ENCODE measurements around the gene PLPP6.
"Not testable (repeated sequence)": the region's sequence is repeated elsewhere in the genome, so short reads cannot be mapped to it uniquely, and the experiment has no call there.

Gene PLPP6

DNA sequence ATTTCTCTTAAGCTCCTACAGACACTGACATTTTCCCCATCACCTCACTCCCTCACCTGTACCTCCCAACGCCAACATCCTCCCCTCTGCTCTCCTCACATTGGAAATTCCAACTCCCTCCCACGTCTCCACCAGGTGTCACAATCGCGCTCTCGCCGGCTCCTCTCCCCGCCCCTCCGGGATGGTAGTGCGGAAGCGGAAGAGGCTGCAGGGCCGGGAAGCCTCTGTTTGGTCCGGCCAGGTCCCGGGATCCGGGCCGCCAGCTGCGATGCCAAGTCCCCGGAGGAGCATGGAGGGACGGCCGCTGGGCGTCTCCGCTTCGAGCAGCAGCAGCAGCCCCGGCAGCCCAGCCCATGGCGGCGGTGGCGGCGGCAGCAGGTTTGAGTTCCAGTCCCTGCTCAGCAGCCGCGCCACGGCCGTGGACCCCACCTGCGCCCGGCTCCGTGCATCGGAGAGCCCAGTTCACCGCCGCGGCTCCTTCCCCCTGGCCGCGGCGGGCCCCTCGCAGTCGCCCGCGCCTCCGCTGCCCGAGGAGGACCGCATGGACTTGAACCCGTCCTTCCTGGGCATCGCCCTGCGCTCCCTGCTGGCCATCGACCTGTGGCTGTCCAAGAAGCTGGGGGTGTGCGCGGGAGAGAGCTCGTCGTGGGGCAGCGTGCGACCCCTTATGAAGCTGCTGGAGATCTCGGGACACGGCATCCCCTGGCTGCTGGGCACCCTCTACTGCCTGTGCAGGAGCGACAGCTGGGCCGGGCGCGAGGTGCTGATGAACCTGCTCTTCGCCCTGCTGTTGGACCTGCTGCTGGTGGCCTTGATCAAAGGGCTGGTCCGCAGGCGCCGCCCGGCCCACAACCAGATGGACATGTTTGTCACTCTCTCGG lies at the start of gene PLPP6:
PLPP6 (plus strand) TSS at position 187 of the 881 bp plus-strand sequence; CDS start at position 269, 82 bp downstream.
- DNase-seq, result peak; percentile 56 to 57

DNA sequence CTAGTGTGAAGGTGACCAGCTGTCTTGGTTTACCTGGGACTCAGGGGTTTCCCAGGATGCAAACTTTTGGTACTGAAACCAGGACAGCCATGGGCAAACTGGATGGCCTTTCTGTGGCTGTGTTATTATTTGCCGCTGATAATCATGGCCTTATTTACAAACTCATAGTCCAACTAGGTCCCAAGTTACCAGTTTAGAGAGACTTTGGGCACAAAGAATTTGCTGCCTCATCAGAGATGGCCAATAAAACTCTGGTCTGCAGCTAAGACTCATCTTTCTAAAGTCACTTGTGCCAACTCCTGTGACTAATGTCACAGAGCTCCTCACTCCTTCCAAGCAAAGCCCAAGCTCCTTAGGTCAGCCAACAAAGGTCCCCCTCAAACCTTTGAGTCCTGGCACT lies 47.5 kb upstream of the PLPP6 start:
- DNase-seq, result no peak

DNA sequence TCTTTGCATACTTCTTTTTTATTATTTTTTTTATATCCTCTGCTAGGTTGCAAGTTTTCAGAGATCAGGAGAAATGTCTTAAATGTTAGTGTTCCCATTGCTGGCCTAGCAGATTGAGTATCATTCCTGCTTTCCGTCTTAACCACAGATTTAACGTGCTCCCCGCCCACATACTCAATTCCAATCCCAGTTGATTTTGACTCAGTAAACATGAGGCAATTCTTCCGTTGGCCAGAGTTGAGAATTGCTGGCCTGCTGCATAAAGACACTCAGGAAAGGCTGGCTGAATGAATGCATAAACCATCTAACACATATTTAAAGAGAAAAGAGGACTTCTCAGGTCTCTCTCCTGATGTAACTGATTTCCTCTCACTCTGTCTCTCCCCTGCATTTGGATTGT lies 46.8 kb upstream of the PLPP6 start:
- DNase-seq, result no peak

DNA sequence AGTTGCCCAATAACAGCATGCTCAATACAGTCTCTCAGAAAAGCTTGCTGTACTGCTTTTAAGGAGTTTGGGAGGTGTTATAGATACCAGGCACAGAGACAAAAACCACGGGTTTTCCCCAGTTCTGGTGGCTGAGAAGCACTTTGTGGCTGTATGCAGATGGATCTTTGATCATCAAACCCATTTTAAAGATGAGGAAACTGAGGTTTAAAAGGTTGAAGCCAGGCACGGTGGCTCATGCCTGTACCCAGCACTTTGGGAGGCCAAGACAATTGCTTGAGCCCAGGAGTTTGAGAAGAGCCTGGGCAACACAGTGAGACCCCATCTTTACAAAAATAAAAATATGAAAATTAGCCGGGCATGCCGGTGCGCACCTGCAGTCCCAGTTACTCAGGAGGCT lies 46.3 kb upstream of the PLPP6 start:
- DNase-seq, result no peak

DNA sequence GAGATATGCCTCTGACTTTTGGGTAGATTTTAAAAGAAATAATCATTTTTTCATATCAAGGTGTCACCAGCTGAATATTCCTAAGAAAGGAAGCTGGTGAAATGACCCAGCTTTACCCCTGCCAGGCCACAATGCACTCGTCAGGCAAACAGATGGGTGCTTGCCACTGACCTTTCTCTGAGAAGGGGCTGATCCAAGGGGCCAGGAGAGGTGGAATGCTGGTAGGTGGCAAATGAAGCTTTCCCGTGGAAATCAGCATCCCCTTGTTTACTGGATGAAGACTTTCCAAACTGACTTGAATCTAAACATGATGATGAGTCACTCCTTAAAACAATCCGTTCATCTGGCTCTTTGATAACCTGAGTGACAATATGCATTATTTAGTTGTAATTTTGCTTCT lies 44.3 kb upstream of the PLPP6 start:
- DNase-seq, result no peak

DNA sequence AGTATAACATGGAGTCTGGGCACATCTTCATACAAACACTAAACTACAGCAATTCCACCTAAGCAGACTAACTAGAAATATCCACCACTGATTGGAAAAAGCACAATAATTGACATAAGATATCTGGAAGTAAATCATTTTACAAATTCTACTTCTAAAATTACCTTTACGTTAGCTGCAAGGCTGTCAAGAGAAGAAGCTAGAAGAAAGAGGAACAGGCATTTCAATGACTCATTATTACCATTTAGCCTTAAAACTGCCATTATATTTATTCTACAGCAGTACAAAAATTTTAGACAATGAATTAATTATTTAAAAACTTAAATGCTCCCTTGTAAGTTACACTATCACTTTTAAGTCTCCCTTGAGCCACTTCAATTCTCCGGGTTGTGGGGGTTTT lies 43.4 kb upstream of the PLPP6 start:
- peak in 1 of 2 experiments; percentile 8 for DNase-seq

DNA sequence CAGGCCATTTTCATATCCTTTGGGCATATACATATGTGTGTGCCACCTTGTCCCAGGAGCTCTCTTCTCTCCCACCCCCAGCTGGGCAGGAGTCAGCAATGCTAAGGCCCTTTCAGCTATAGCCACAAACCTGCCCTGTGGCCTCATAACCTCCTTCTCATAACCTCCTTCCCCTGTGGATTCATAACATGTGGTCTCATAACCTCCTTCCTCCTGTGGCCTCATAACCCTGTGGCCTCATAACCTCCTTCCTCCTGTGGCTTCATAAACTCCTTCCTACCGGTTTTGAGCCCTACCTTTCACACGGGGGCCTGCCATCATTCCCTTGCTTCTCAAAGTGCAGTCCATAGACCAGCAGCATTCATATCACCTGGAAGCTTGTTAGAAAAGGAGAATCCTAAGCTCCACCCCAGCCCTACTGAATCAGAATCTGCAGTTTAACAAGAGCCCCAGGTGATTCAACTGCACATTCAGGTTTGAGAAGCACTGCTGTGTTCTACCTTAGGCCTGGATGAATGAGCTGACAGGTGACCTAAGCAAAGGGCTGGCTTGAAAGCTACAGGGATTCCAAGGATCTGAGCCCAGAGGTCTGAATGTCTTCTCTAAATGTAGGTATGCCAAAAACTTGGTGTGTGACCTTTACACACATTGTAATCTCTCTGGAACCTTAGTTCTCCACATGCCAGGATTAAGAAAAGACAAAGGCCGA lies 41.9 kb upstream of the PLPP6 start:
- DNase-seq, result peak in 1 of 2 experiments; percentile 6

DNA sequence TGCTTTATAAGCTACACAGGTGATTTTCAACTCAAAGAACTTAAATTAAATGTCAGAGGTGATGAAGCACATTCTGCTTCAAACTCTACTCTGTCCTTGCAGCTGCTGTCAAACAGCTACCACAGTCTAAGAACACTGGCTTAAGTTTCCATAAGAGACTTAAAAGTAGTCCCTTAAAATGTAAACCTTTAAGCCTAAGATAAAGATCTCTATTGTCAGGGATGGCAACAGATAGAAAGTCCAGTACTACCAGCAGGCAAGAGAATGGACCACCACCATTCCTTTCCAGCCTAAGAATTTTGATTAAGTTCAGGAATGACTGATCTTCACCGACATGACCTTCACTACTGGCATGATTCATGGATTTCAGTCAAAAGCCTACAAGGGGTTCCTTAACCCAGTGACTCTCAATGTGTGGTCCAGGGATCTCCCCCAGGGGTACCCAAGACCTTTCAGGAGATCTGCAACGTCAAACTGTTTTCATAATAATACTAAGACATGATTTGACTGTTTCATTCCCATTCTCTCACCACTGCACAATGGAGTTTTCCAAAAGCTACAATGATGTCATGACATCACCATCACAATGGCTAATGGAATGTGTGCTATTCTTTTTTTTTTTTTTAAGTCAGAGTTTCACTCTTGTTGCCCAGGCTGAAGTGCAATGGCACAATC lies 41.1 kb upstream of the PLPP6 start:
- no peak for DNase-seq

DNA sequence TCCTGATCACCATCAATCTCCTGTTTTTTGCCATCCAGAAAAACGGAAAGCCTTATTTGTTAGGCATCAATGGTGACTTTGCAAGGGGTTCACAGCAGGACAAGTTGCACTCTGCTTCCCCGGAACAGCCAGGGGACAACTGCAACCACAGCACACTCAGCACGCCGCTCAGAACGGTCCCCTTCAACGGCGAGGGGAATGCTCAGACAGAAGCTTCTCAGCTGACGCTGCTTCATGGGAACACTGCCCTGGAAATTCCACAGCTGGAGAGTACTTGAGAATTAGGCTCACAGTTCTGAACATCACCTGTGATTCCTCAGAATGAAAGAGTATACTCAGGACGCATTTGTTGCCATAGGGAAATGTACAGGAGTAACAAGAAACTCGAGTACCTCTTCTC lies 40.1 kb upstream of the PLPP6 start:
- DNase-seq, result no peak

DNA sequence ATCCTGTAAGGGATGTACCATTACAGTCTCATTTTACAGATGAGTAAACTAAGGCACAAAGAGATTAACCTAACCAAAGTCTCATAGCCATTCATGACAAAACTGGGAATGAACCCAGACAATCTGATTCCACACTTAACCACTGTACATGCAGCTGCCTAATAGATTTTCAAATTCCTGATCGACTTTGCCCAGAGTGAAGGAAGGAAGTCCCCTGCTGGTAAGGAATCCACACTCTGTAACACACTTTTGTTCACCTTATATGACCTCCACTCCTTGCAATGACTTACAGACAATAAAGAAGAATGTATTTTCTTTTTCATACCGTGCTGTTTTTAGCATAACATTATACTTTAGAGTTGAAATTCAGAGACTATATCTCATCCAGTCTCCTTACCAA lies 31.3 kb upstream of the PLPP6 start:
- no peak for DNase-seq

DNA sequence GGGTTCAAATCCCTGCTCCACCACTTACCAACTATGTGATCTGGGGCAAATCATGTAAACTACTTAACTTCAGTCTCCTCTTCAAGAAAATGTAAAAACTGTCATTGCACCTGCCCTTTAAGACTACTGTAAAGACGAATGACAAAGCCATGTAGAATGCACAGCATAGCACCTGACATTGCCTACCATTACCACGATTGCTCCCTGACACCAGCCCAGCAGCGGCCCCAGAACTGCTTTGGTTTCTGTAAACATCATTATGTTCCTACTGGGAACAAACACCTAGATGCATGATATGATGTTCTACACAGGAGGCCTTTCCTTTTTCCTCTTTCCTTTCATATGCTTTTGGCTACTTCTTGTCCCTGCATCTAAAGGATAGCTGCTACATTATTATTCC lies 23.1 kb upstream of the PLPP6 start:
- DNase-seq, result no peak

DNA sequence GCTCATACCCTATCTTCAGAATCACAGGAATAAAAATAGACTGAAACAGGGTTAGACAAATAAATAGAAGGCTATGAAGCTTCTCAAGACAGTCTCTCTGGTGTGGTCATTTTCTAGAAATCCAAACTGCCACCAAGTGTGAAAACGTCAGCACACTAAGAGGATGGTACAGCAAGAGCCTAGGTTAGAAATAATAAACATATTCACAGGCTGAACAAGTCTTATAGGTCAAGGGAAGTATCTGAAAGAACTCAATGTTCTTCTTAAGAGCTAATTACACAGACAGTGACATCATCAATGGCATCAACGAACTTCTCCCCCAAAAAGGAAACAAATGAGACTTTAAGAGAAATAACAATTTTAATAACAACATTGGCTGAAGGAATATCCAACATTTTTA lies 22.7 kb upstream of the PLPP6 start:
- no peak for DNase-seq

DNA sequence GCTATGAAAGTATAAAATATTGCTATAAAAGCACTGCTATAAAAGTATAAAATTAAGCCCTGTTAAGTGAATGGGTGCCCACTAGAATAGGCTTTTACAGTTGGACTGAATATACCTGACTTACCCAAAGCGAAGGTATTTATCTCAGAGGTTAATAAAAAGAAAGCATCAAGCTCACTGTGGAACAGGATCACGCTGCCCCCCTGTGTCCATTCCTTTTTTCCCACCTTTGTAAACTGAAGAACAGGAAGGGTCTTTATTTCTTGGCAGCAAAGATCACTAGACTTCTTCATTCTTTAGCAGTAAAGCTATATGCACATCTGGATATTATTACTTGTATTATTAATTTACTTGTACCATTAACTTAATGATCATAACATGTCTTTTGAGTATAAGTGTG lies 22.1 kb upstream of the PLPP6 start:
- peak; percentile 16 to 33 for DNase-seq

DNA sequence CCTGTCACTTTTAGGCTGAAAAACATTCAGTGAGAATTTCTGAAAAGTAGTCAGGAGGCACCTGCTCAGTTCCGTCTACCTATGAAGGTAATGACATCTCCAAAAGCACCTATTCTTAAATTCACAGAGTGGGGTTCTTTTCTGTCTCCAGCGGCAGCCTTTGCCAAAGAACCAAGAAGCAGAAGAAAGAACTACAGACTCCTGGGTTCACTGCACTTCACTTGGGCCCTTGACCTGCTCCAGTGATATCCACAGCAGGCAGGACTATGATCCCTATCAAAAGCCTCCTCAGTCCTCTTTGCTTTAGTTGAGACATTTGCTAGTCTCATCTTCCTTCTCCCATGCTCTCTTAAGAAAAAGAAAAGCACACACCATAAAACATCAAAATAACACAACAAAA lies 19.7 kb upstream of the PLPP6 start:
- DNase-seq, result no peak

DNA sequence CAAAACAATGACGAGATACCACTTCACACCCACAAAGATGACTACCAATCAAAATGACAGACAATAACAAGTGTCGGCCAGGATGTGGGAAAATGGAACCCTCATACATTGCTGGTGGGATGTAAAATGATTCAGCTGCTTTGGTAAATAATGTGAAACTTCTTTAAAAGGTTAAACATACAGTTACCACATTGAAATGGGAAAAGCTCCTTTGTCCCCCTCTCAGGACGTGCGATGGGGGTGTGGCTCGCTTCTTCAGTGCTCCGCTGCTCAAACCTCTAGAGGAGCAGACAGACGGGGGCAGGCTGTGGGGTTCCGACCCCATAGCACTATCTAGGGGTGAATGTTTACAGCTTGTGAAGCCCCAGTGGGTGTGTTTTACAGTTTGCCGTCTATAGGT lies 8.0 kb upstream of the PLPP6 start:
- no peak for DNase-seq

DNA sequence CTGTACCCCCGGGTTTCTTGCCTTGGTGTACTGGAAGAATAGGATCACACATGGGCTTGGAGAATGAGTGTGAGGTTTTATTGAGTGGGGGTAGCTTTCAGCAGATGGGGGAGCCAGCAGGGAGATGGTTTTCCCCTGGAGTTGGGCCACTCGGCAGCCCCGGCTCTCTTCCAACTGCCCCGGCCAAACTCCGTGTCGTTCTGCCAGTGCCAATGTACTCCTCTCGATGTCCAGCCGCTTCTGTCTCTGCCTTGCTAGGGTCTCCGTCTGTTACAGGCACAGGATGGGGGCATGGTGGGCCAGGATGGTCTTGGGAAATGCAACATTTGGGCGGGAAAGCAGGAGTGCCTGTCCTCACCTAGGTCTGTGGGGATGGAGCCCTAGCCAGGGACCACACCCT lies 7.6 kb upstream of the PLPP6 start:
- no peak for DNase-seq

DNA sequence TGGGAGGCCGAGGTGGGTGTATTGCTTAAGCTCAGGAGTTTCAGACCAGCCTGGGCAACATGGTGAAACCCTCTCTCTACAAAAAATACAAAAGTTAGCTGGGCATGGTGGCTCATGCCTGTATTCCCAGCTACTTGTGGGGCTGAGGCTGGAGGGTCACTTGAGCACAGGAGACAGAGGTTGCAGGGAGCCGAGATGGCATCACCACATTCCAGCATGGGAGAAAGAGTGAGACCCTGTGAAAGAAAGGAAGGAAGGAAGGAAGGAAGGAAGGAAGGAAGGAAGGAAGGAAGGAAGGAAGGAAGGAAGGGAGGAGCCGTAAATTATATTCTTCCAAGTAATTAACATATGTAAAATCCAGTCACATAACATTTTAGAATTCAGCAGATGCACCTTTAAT lies 5.9 kb upstream of the PLPP6 start:
- not testable (repeated sequence) for DNase-seq

DNA sequence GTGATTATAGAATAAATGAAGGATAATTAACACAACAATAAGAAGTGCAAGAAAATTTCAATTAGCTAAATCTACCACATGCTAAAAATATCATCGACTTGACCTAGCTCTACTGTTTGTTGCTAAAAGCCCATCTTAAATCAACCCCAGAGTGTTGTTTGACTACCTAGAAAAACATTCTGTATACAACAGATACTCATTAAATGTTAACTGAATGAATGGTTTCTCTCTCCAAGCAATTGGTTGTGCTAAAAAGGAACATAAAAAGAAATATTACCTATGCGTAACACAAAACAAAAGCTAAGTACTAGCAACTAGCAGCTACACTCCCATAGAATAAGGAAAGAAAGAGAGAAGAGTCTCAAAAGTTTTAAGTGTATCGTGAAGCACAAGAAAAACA lies 5.5 kb upstream of the PLPP6 start:
- DNase-seq, result no peak

DNA sequence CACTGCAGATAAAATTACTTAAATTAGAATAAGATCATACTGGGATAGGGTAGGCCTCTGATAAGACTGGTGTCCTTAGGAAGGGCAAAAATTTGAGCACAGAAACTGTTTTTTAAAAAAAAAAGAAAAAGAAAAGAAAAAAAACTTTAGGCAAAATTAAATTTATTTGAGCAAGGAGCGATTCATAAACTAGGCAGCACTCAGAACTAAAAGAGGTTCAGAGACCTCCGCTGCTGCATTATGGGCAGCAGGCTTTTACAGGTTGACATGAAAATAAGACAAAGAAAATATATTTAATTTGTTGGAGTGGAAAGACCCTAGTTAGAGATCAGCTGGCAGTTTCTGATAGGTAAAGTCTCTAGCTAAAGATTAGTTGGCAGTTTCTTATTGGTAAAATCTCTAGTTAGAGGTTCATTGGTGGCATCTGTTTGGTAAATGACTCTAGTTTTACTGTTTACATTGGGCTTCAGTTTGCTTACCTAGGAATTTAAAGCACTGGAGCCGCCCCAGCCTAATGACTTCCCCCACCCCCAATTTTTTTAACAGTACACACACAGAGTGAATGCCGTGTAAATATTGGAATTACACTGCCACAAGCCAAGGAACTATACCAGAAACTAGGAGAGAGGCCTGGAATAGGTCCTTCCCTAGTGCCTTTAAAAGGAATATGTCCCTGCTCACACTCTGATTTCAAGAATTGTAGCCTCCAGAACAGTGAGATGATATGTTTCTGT lies 4.5 kb upstream of the PLPP6 start:
- DNase-seq, result no peak

DNA sequence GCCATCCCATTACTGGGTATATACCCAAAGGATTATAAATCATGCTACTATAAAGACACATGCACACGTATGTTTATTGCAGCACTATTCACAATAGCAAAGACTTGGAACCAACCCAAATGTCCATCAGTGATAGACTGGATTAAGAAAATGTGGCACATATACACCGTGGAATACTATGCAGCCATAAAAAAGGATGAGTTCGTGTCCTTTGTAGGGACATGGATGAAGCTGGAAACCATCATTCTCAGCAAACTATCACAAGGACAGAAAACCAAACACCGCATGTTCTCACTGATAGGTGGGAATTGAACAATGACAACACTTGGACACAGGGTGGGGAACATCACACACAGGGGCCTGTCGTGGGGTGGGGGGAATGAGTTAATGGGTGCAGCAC lies 1.4 kb upstream of the PLPP6 start:
- DNase-seq, result not testable (repeated sequence)

DNA sequence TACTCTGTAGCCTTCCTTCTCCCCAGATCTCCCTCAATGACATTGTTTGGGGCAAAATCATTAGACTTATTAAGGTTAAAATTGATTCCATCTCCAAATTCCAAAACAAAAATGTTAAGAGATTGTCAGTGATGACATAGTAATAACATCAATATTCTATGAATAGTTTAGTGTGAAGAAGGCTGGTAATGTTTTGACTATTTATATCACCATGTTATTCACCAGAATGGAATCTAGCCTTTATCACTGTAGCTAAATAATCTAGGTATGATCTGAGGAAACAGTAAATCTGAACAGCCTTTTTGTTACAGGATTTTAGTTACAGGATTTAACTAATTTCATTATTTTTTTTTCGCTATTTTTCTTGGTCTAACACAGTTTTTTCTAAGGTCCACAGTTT lies 929 bp upstream of the PLPP6 start:
- DNase-seq, result no peak

DNA sequence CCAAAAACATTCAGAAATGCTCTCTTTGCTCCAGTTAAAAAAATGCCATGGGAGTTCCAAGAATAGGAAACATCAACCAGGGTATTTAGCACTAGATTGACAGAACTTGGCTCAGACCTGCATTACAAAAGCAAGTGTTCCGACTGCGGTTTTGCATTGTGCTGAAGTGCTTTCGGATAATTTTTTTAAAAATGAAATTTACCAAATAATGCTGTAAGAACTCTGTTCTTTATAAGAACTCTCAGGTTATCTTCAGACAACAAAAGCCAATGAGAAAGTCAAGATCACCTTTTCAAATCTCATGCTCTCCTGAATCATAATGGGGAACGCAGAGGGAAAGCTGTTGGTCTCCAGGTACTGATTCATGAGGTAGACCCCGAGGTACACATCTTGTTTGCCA lies 483 bp upstream of the PLPP6 start:
- DNase-seq, result peak in 1 of 2 experiments; percentile 8

All from AML-193 (cell line).